Mucosa of descending colon (tissue), 3 donors: ENCODE measurements around the gene SELENOW. TPM values are rescaled to one million over a fixed set of nuclear protein-coding genes. Genes with fewer than 3 reads are reported as not detected.
"Not testable (repeated sequence)": the region's sequence is repeated elsewhere in the genome, so short reads cannot be mapped to it uniquely, and the experiment has no call there.

Source experiments
- ATAC-seq: fragments of 200-7000 bp; cut with Tn5 transposase; one replicate; pipeline ENCODE4 v1.9.1; 2020; ENCODE audit warnings: mild to moderate bottlenecking, moderate library complexity
- DNase-seq, 3 donors: peaks; one replicate each; pipeline ENCODE4 v3.0.0-alpha.2; 2020
- H3K36me3 ChIP-seq: fragments of 200-600 bp; one replicate; pipeline ENCODE4 v1.8.0; 2021; ENCODE audit warnings: low read depth, mild to moderate bottlenecking
- H3K4me1 ChIP-seq: fragments of 200-600 bp; one replicate; pipeline ENCODE4 v1.8.0; 2021; ENCODE audit warnings: low read depth, mild to moderate bottlenecking
- H3K4me3 ChIP-seq: fragments of 200-600 bp; one replicate; pipeline ENCODE4 v1.8.0; 2021; ENCODE audit warnings: mild to moderate bottlenecking
- H3K9me3 ChIP-seq: fragments of 200-600 bp; one replicate; pipeline ENCODE4 v1.8.0; 2021; ENCODE audit warnings: mild to moderate bottlenecking
- intact Hi-C, 2 donors: fragments of 100-400 bp; cut with DNase I in 1 of 2; cut with micrococcal nuclease in 1 of 2; formaldehyde crosslinking; loops; one replicate each; pipeline versions ENCODE4 v1.11.0 to v1.11.1; 2022; cut with DNase I, micrococcal nuclease
- total RNA-seq, 3 donors: library from RNA; stranded (reverse); fragmentation: NEBNext Ultra II Directional in 2 of 3; extraction: Animal tissue kit (Norgen Biotek cat#: 25700) in 2 of 3; gene quantifications; one replicate each; pipeline versions ENCODE4 v1.2.1 to v1.2.4, GENCODE V29; 2021 to 2023
- TF ChIP-seq, protein P1 (sequence below): fragments of 200-600 bp; IDR thresholded peaks from one replicate; pipeline ENCODE4 v1.8.0; 2022; ENCODE audit warnings: antibody characterized with exemption, mild to moderate bottlenecking
- donor health status: DM: no; HTN: no; CAD: no; lungs with moderate emphysema.
- donor health status: DM: no; HTN: no; CAD: no.
- donor health status: DM: no; HTN: yes; CAD: no.

Gene SELENOW
- total RNA-seq, 3 donors from 2014 or later = 228 to 527 (median 281) TPM

DNA sequence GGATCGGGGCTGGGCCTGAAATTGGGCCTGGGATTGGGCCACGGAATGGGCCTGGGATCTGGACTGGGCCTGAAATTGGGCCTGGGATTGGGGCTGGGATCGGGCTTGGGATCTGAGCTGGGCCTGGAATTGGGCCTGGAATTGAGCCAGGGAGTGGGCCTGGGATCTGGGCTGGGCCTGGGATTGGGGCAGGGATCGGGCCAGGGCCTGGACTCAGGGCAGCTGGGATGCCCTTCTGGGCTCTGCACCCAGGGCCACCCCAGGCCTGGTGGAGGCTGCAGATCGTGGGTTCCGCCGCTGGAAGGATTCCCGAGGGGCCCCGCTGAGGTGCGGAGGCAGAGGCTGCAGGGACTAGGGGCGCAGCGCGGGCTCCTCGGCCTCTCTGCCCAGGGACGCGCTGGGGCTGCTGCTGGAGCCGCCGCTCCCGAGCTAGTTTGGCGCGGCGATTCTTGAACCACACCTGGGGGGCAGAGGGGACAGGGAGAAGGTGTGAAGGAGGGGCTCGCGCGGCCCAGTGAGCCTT, 24.1 kb downstream of the SELENOW start:
- H3K4me3 ChIP-seq = no peak overlapping the region
- DNase-seq = no peak
- H3K36me3 ChIP-seq = no peaks in the 10 kb centered on the region
- no peaks in the 10 kb centered on the region for H3K4me1 ChIP-seq
- TF ChIP-seq, protein P1, sequence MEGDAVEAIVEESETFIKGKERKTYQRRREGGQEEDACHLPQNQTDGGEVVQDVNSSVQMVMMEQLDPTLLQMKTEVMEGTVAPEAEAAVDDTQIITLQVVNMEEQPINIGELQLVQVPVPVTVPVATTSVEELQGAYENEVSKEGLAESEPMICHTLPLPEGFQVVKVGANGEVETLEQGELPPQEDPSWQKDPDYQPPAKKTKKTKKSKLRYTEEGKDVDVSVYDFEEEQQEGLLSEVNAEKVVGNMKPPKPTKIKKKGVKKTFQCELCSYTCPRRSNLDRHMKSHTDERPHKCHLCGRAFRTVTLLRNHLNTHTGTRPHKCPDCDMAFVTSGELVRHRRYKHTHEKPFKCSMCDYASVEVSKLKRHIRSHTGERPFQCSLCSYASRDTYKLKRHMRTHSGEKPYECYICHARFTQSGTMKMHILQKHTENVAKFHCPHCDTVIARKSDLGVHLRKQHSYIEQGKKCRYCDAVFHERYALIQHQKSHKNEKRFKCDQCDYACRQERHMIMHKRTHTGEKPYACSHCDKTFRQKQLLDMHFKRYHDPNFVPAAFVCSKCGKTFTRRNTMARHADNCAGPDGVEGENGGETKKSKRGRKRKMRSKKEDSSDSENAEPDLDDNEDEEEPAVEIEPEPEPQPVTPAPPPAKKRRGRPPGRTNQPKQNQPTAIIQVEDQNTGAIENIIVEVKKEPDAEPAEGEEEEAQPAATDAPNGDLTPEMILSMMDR = no peak
- no peaks in the 10 kb centered on the region for H3K9me3 ChIP-seq
- no peak for ATAC-seq
- intact Hi-C loops = no loop called here

DNA sequence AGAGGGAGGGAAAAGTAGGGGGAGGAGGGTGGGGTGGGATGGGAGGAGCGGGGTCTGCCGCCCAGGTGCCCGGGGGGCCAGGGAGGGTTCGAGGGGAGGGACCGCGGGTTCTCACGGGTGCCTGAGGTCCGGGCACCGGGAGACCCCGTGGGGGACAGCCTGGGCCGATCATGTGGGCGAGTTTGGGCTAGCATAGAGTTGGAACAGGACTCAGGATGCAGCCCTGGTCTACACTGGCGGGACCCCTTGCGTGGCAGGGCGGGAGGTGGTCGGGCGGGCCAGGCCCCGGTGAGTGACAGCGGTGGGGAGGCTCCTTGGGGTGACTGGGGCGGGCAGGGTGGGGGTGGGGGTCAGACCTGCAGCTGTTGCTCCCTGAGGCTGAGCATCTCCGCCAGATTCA, 24.6 kb downstream of the SELENOW start:
- DNase-seq, intact Hi-C loops, H3K36me3 ChIP-seq, ATAC-seq, H3K4me3 ChIP-seq, H3K9me3 ChIP-seq, H3K4me1 ChIP-seq: not testable (repeated sequence)

DNA sequence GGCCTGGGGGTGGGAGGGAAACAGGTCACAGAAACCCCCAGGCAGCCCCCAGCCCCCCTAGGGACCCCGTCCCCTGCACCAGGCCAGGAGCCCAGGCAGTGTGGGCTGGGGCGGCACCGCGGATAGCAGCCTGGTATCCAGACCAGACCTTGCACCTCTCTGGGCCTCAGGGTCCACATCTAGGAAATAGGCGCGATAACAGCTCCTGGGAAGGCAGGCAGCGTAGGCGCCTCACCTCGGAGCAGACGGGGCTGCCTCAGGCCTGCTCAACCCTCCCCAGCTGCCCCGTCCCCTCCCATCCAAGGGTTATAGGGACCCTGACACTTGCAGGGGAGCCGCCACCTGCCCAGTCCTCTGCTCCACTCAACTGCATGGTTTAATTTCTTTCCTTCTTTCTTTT, 25.2 kb downstream of the SELENOW start:
- DNase-seq, H3K36me3 ChIP-seq, ATAC-seq, intact Hi-C loops, H3K9me3 ChIP-seq, H3K4me3 ChIP-seq, H3K4me1 ChIP-seq: not testable (repeated sequence)

DNA sequence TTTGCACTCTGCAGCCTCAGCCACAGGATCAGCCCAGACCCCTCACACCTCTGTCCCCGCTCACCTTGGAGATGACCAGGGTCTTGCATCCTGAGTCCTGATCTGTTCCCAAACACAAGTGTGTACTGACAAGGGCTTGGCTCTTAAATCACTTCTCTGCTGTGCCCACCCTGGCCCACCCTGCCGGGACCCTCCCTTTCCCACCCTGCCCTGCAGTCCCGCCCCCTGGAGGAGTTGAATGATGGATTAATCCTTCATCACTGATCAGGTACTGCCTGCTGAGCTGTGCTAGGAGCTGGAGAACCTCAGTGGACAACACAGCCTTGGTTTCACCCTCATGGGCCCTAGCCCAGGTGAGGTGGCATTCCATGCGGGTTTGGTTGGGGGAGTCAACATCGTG, 25.9 kb downstream of the SELENOW start, which contains the start of gene TPRX1:
Gene TPRX1 (minus strand): TSS at position 101 of the 400 bp plus-strand sequence. CDS start 12 bp downstream, at position 89.
- H3K9me3 ChIP-seq, intact Hi-C loops, H3K4me1 ChIP-seq, DNase-seq, H3K4me3 ChIP-seq, ATAC-seq, H3K36me3 ChIP-seq: not testable (repeated sequence)

DNA sequence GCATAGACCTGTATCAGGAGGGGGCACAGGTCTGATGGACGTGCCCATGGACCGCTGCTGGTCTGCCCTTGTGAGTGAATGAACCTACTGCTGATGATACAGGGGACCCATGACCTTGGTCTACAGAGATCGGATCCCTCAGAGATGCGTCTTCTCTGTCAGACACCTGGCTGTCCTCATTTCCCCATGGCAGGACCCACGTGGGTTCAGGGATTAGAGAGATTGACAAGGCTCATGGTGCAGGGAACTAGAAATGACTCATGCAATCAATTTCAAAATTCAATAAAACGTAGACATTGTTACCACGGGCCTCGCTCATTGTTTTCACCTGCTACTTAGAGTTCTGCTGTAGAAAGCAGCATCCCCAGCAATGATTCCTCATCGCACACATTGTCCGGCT, 26.8 kb downstream of the SELENOW start:
- ATAC-seq (no peak), DNase-seq (no peak)
- Histone ChIP-seq H3K9me3 (no peaks in the 10 kb centered on the region), H3K36me3 (no peaks in the 10 kb centered on the region), H3K4me3 (no peak overlapping the region), H3K4me1 (no peaks in the 10 kb centered on the region)
- intact Hi-C loops = no loop called here
- TF ChIP-seq, protein P1 = no peak

DNA sequence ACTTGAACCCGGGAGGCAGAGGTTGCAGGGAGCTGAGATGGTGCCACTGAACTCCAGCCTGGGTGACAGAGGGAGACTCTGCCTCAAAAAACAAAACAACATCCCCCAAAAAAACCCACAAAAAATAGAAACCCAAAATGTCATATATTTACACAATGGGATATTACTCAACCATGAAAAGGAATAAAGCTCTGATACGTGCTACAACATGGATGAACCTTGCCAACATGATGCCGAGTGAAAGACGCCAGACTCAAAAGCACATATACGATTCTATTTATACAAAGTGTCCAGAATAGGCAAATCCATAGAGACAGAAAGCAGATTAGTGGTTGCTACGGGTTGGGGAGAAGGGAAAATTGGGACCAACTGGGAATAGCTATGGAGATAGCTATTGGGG, 27.9 kb downstream of the SELENOW start:
- TF ChIP-seq, protein P1 = no peak
- intact Hi-C loops = no loop called here
- H3K4me1 ChIP-seq = no peaks in the 10 kb centered on the region
- ATAC-seq (no peak), DNase-seq (no peak)
- no peaks in the 10 kb centered on the region for H3K36me3 ChIP-seq
- no peaks in the 10 kb centered on the region for H3K9me3 ChIP-seq
- H3K4me3 ChIP-seq = no peak overlapping the region

DNA sequence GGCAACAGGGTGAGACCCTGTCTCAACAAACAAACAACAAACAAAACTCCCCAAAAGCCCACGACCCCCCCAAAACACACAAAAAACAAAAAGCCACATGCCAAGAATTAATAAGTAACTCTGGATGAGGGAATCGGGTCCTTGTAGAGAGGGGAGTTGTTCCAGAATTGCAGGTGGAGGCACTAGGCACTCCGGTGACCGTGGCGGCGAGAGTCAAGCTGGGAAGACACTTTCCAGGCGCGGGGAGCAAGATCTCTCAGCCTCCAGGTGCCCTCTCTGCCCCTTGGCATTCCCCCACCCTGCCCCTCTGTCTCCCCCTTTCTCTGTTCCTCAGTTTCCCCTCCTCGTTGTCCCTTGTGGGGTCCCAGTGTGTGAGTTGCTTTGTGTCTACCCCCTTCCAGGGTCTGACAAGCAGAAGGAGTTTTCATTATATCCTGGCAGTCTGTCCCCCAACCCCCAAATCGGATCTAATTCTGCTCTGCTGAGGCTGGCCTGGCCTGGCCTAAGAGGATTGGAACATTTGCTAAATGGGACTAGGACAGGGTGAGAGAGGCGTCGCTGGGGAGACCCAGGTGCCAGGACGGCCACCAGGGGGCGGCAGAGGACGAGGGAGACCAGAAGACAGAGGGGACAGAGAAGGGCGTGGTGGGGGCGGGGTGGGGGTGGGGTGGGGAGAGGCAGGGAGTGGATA, 34.9 kb downstream of the SELENOW start:
- intact Hi-C loops = no loop called here
- no peak overlapping the region for H3K4me3 ChIP-seq
- ATAC-seq (peak; percentile 93), DNase-seq (peak; percentile 73 to 87 (median 82))
- H3K36me3 ChIP-seq = no peaks in the 10 kb centered on the region
- H3K9me3 ChIP-seq = no peaks in the 10 kb centered on the region
- no peaks in the 10 kb centered on the region for H3K4me1 ChIP-seq
- TF ChIP-seq, protein P1 = peak; percentile 30
